ENCODE measurements around the gene FBXL2.
"Not testable (repeated sequence)": the region's sequence is repeated elsewhere in the genome, so short reads cannot be mapped to it uniquely, and the experiment has no call there.

Gene FBXL2

GRCh38 chr3:33322412-33322811, 45.2 kb downstream of the FBXL2 start:
- no peak overlapping the region for H3K4me3 ChIP-seq (ENCODE audit: low read depth, low read length)
- no peak for TF ChIP-seq CTCF (IDR thresholded peaks at IDR 0.05; ENCODE audit: low read depth, low read length, missing control alignments)
- no peak for DNase-seq (ENCODE audit: low read depth)

DNA sequence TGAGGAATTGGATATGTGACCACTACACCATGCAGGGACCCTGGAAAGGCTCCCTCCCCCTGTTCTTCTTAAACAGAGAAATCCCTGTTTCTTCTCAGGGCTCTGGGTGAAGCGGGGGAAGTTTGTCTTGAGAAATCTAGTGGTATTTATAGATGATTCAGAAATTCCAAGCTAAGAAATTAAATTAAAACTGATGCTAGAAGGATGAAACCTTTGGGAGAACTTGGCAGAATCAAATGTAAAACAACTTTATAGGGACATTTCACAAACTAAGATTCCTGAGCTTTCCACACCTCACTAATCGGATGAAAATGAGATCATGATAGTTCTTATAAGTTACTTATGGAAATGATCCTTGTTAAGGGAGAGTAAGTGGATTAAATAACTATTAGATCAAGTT, 54.2 kb downstream of the FBXL2 start:
- DNase-seq (ENCODE audit: low read depth), result no peak
- no peak overlapping the region for H3K4me3 ChIP-seq (ENCODE audit: low read depth, low read length)
- no peak for TF ChIP-seq CTCF (IDR thresholded peaks at IDR 0.05; ENCODE audit: low read depth, low read length, missing control alignments)

DNA sequence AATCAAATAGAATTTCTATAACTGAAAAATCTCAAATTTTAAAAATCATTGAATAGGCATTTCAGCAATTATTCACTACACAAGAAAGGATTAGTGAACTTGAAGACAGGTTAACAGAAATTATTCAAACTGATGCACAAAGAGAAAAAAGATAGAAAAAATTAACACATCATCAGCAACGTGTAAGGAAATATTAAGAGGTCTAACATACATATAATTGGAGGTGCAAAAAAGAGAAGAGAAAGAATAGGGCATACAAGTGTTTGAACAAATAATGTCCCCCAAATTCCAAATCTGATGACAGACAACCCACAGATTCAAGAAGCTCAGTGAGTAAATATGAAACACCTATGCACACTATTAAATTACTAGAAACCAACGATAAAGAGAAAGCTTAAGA, 57.1 kb downstream of the FBXL2 start:
- no peak for TF ChIP-seq CTCF (IDR thresholded peaks at IDR 0.05; ENCODE audit: low read depth, low read length, missing control alignments)
- no peak overlapping the region for H3K4me3 ChIP-seq (ENCODE audit: low read depth, low read length)
- no peak for DNase-seq (ENCODE audit: low read depth)

DNA sequence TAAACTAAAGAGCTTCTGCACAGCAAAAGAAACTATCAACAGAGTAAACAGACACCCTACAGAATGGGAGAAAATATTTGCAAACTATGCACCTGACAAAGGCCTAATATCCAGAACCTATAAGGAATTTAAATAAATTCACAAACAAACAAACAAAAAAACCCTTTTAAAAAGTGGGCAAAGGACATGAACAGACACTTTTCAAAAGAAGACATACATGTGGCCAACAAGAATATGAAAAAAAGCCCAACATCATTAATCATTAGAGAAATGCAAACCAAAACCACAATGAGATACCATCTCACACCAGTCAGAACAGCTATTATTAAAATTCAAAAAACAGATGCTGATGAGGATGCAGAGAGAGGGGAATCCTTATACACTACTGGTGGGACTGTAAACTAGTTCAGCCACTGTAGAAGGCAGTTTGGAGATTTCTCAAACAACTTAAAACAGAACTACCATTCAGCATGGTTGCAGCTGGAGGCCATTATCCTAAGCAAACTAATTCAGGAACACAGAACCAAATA, 61.8 kb downstream of the FBXL2 start:
- not testable (repeated sequence) for H3K4me3 ChIP-seq (ENCODE audit: low read depth, low read length); DNase-seq (ENCODE audit: low read depth)

DNA sequence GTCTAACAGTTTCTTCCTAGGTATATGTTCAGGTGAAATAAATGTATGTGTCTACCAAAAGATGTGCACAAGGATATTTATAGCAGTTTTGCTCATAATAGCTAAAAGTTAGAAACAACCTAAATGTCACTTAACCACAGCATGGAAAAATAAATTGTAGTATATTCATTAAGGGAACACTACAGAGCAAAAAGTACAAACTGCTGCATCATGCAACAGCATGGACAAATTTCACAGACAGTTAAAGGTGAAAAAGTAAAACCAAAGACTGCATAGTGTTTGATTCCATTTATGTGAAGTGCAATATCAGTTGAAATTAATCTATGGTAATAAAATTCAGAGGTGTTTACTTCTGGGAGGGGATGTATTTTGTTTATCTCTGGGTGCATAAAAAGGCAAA, 62.5 kb downstream of the FBXL2 start:
- H3K4me3 ChIP-seq (ENCODE audit: low read depth, low read length), result no peak overlapping the region
- no peak for TF ChIP-seq CTCF (IDR thresholded peaks at IDR 0.05; ENCODE audit: low read depth, low read length, missing control alignments)
- DNase-seq (ENCODE audit: low read depth), result no peak

GRCh38 chr3:33355611-33356010, 78.4 kb downstream of the FBXL2 start:
- DNase-seq (ENCODE audit: low read depth), result no peak

DNA sequence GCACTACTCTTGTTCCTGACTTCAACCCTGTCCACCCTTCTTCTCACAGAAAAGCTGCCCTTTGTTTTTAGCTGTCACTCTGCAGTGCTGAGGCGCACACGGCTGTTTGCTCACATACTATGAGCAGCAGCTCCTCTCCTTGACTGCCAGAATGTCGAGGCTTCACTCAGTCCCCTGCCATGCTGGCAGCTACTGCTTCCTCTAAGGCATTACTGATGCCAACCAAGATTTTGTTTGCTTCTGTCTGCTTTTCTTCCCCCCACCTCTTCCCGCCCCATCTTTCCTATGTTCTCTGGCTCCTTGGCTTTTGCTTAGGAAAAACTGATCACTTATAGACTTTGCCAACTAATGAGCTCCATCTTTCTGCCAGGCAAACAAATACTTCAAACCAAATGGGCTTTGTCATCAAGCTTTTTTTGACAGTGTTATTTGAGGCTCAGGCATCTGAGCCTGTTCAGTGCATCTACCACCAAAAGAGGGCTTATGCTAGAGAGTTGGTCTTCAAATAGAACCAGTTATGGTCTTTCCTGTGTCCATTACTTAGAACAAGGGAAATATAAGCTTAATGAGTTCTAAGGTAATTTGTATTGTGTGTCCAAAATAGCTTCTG, 81.0 kb downstream of the FBXL2 start:
- TF ChIP-seq CTCF (IDR thresholded peaks at IDR 0.05; ENCODE audit: low read depth, low read length, missing control alignments), result no peak
- DNase-seq (ENCODE audit: low read depth), result no peak
- H3K4me3 ChIP-seq (ENCODE audit: low read depth, low read length), result no peak overlapping the region

More at GRCh38 chr3:33355611-33356010, 78.4 kb downstream of the FBXL2 start:
- no peak for TF ChIP-seq CTCF (IDR thresholded peaks at IDR 0.05; ENCODE audit: low read depth, low read length, missing control alignments)
- H3K4me3 ChIP-seq (ENCODE audit: low read depth, low read length), result no peak overlapping the region

Measured in GM12864 (cell line).